Nephron (organoid): ENCODE data around the gene NT5M.

Experiments
- H3K27ac Mint-ChIP-seq, 3 experiments: 2 replicates each; pipeline ENCODE4 v1.8.0; 2020; ENCODE audit warnings: mixed read lengths in 3 of 3, mild to moderate bottlenecking in 2 of 3, moderate library complexity in 1 of 3
- H3K27me3 Mint-ChIP-seq: 2 replicates; pipeline ENCODE4 v1.8.0; 2021; ENCODE audit warnings: low read depth, mild to moderate bottlenecking, moderate library complexity, mixed read lengths
- H3K36me3 Mint-ChIP-seq: 2 replicates; pipeline ENCODE4 v1.8.0; 2020; ENCODE audit warnings: low read depth, mixed read lengths
- H3K4me1 Mint-ChIP-seq: 2 replicates; pipeline ENCODE4 v1.8.0; 2020; ENCODE audit warnings: mixed read lengths
- H3K4me3 Mint-ChIP-seq, 3 experiments: 2 replicates each; pipeline ENCODE4 v1.8.0; 2020; ENCODE audit warnings: mild to moderate bottlenecking in 3 of 3, mixed read lengths in 3 of 3, moderate library complexity in 2 of 3
- H3K9me3 Mint-ChIP-seq: 2 replicates; pipeline ENCODE4 v1.8.0; 2020; ENCODE audit warnings: mixed read lengths
- TF ChIP-seq, protein P1 (sequence below), 3 experiments: fragments of 200-600 bp; sonication (generic); IDR thresholded peaks; one replicate each; pipeline ENCODE4 v1.5.0; 2021; ENCODE audit warnings: antibody characterized with exemption in 3 of 3; ENCODE audit not compliant: unreplicated experiment in 3 of 3

NT5M gene

DNA sequence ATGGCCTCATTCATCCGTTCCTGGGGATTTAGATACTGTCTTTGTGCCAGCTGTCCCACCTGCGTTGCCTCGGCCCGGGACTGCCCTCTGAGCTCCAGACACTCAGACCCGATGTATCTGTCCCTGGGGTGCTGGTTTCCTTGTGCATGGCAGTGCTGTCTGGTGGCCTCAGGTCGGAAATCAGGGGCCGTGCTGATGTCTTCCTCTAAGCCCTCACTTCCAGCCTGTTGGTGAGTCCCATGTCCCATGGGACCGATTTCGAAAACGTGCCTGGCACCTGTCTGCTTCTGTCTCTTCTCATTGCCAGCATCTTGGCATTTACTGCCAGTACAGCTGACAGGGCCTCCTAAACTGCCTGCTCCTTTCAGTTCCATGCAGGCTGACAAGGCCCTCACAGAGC lies 22.1 kb downstream of the NT5M start:
- no peaks in the 10 kb centered on the region for H3K9me3 Mint-ChIP-seq
- no peaks in the 10 kb centered on the region for H3K27me3 Mint-ChIP-seq
- TF ChIP-seq, protein P1, sequence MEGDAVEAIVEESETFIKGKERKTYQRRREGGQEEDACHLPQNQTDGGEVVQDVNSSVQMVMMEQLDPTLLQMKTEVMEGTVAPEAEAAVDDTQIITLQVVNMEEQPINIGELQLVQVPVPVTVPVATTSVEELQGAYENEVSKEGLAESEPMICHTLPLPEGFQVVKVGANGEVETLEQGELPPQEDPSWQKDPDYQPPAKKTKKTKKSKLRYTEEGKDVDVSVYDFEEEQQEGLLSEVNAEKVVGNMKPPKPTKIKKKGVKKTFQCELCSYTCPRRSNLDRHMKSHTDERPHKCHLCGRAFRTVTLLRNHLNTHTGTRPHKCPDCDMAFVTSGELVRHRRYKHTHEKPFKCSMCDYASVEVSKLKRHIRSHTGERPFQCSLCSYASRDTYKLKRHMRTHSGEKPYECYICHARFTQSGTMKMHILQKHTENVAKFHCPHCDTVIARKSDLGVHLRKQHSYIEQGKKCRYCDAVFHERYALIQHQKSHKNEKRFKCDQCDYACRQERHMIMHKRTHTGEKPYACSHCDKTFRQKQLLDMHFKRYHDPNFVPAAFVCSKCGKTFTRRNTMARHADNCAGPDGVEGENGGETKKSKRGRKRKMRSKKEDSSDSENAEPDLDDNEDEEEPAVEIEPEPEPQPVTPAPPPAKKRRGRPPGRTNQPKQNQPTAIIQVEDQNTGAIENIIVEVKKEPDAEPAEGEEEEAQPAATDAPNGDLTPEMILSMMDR (IDR thresholded peaks at IDR 0.05; ENCODE audit: unreplicated experiment in 3 of 3), result no peak
- H3K4me3 Mint-ChIP-seq, result no peak overlapping the region
- no peak overlapping the region for H3K27ac Mint-ChIP-seq
- H3K4me1 Mint-ChIP-seq, result peaks cover 6% of the 10 kb centered on the region
- H3K36me3 Mint-ChIP-seq, result peaks cover 4% of the 10 kb centered on the region

DNA sequence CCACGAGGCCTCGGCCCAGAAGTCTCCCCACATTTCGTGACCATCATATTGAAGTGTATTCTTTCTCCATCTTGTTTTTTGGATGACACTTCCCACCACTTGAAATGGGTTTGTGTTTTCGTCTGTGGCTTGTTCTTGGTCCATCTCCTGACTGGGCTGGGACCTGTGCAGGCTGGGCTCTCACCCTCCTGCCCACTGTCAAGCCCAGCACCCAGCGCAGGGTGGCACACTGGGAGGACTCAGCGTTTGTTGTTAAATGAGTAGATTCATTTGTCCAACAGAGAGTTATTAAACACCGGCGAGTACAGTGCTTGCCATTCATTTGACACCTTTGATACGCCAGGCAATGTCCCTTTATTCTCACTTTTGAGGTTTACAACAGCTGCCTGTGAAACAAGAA lies 22.6 kb downstream of the NT5M start:
- no peak overlapping the region for H3K4me3 Mint-ChIP-seq
- H3K9me3 Mint-ChIP-seq, result no peaks in the 10 kb centered on the region
- no peaks in the 10 kb centered on the region for H3K27me3 Mint-ChIP-seq
- TF ChIP-seq, protein P1 (IDR thresholded peaks at IDR 0.05; ENCODE audit: unreplicated experiment in 3 of 3), result no peak
- peaks cover 6% of the 10 kb centered on the region for H3K4me1 Mint-ChIP-seq
- no peak overlapping the region for H3K27ac Mint-ChIP-seq
- H3K36me3 Mint-ChIP-seq, result peaks cover 4% of the 10 kb centered on the region

DNA sequence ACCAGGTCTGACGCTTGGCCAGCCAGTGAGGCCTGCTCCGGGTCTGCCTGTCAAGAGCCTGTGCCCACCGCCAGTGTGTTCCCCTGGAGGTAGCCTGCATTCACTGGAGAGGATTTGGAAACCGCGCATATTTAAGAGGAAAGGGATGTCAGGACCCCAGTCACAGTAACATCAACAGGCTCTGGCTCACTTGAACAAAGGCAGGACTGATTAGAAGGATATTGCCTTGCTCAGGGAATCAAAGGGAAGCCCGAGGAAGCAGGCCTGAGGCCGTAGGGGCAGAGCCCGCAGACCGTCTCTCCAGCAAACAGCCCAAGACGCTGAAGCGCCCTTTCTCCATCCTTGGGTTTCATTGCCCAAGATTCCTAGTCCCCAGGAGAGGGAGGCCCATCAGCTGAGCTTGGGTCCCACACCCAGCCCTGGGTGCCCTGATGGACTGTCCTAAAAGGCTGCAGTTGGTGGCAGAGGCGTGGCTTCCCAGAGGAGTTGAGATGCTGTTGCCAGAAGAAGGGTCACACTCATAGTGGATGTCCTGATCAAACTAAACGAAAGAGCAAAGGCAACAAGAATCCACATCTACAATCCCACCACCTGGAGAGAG lies 23.2 kb downstream of the NT5M start:
- no peaks in the 10 kb centered on the region for H3K27me3 Mint-ChIP-seq
- TF ChIP-seq, protein P1 (IDR thresholded peaks at IDR 0.05; ENCODE audit: unreplicated experiment in 3 of 3), result no peak
- no peaks in the 10 kb centered on the region for H3K9me3 Mint-ChIP-seq
- peaks cover 4% of the 10 kb centered on the region for H3K36me3 Mint-ChIP-seq
- H3K4me1 Mint-ChIP-seq, result peaks cover 6% of the 10 kb centered on the region
- H3K27ac Mint-ChIP-seq, result no peak overlapping the region
- no peak overlapping the region for H3K4me3 Mint-ChIP-seq

DNA sequence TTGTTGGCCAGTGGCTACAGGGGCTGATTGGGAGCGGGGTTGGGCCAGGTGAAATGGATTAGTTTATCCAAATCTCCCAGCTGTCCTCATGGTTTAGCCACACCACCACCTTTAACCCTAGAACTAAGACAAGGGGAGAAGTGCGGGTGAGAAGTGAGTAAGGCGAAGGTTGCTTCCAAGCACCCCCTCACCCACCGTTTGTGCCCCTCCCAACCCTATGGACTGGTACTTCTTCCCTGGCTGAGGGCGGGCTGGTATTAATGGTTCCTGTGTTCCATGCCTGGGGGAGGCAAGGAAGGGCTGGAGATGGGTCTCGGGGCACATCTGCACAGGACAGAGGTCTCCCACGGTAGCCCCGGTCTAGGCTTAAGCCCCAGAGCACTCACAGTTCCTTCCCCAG lies 25.1 kb downstream of the NT5M start:
- H3K27ac Mint-ChIP-seq, result no peak overlapping the region
- TF ChIP-seq, protein P1 (IDR thresholded peaks at IDR 0.05; ENCODE audit: unreplicated experiment in 3 of 3), result no peak
- H3K4me3 Mint-ChIP-seq, result no peak overlapping the region
- no peaks in the 10 kb centered on the region for H3K27me3 Mint-ChIP-seq
- H3K9me3 Mint-ChIP-seq, result no peaks in the 10 kb centered on the region
- H3K4me1 Mint-ChIP-seq, result peaks cover 6% of the 10 kb centered on the region
- H3K36me3 Mint-ChIP-seq, result peaks cover 4% of the 10 kb centered on the region

DNA sequence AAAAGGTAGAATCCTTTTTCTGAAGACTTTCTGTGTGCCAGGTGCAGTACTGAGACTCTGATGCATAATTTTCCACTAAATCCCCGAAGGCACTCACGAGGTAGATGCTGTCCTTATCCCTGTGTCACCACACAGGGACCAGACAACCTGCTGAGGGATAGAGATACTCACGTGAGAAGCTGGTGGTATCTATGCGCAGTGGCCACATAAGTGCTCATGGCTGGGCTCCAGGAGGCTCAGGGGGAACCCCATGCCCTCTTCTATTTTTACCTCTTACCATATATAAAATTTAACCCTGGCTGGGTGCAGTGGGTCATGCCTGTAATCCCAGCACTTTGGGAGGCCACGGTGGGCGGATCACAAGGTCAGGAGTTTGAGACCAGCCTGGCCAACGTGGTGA lies 38.3 kb downstream of the NT5M start:
- TF ChIP-seq, protein P1 (IDR thresholded peaks at IDR 0.05; ENCODE audit: unreplicated experiment in 3 of 3), result no peak
- Mint-ChIP-seq H3K27me3 (no peaks in the 10 kb centered on the region), H3K36me3 (no peaks in the 10 kb centered on the region), H3K4me1 (no peaks in the 10 kb centered on the region), H3K4me3 (no peak overlapping the region), H3K9me3 (no peaks in the 10 kb centered on the region), H3K27ac (no peak overlapping the region)

DNA sequence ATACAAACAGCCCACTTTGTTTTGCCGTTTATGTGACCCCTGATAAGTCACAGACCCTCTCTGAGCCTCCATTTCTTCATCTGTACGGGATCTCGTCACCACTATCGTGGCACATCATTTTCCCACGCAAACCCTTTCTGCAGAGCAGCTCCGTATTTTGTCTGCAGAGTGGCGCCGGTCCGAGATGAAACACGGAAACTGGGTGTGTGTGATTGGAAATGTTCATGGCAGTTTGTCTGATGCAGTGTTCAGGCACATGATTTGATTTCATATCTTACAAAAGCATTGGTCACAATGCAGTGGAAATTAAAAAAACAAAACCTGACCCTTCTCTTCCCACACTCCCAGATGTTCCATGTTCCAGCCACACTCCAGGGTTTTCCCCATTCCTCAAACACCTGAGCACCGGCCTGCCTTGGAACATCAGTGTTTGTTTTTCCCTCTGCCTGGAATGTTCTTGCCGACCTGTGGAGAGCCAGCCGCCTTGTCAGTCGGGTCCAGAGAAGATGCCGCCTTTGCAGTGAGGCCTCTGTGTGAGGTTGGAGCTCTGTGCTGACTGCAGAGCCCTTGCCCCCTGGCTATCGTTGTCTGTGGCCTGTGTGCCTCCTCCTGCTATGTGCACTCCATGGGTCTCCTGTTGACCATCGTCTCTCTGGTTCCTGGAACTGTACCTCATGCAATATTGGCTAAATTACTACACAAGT lies 39.2 kb downstream of the NT5M start:
- TF ChIP-seq, protein P1 (IDR thresholded peaks at IDR 0.05; ENCODE audit: unreplicated experiment in 3 of 3), result no peak
- H3K36me3 Mint-ChIP-seq, result no peaks in the 10 kb centered on the region
- H3K9me3 Mint-ChIP-seq, result no peaks in the 10 kb centered on the region
- H3K27ac Mint-ChIP-seq, result no peak overlapping the region
- no peaks in the 10 kb centered on the region for H3K4me1 Mint-ChIP-seq
- H3K4me3 Mint-ChIP-seq, result no peak overlapping the region
- H3K27me3 Mint-ChIP-seq, result no peaks in the 10 kb centered on the region
